Calu3 (cell line): ENCODE data around the gene DNAJC3. TPM values are rescaled to one million over a fixed set of nuclear protein-coding genes. Genes with fewer than 3 reads are reported as not detected.

Experiments
- Bru-seq: library from RNA; stranded (reverse); fragments of 400-500 nt; gene quantifications from one replicate; lab custom pipeline; 2021; lab: Mats Ljungman, UMichigan
- BruChase-seq, 2 experiments: library from RNA; stranded (reverse); fragments of 400-500 nt; gene quantifications; one replicate each; lab custom pipeline; 2021; lab: Mats Ljungman, UMichigan
- BruUV-seq: library from RNA; stranded (reverse); fragments of 400-500 nt; replicated peaks from 2 replicates; lab custom pipeline; 2021; lab: Mats Ljungman, UMichigan
- CTCF ChIA-PET: fragments of 300-600 bp; sonication (Branson Sonifier 250); formaldehyde crosslinking; loops from one replicate; lab custom pipeline; 2022; ENCODE audit warnings: antibody characterized with exemption; lab: Charles Lee
- DNase-seq: peaks from one replicate; pipeline ENCODE4 v3.0.0; 2022
- H3K27ac Mint-ChIP-seq: one replicate; pipeline ENCODE4 v1.8.0; 2022; ENCODE audit warnings: mixed read lengths; ENCODE audit not compliant: unreplicated experiment
- H3K27me3 Mint-ChIP-seq: one replicate; pipeline ENCODE4 v1.8.0; 2022; ENCODE audit warnings: mixed read lengths; ENCODE audit not compliant: unreplicated experiment
- H3K36me3 Mint-ChIP-seq: one replicate; pipeline ENCODE4 v1.8.0; 2022; ENCODE audit warnings: mild to moderate bottlenecking, moderate library complexity, mixed read lengths; ENCODE audit not compliant: insufficient read depth, unreplicated experiment
- H3K4me1 Mint-ChIP-seq: one replicate; pipeline ENCODE4 v1.8.0; 2022; ENCODE audit warnings: mild to moderate bottlenecking, low read depth, mixed read lengths; ENCODE audit not compliant: unreplicated experiment
- H3K4me3 Mint-ChIP-seq: one replicate; pipeline ENCODE4 v1.8.0; 2022; ENCODE audit warnings: mild to moderate bottlenecking, low read depth, moderate library complexity, mixed read lengths; ENCODE audit not compliant: unreplicated experiment
- H3K9me3 Mint-ChIP-seq: one replicate; pipeline ENCODE4 v1.8.0; 2022; ENCODE audit warnings: low read depth, mixed read lengths; ENCODE audit not compliant: unreplicated experiment
- intact Hi-C: fragments of 100-400 bp; cut with micrococcal nuclease; formaldehyde crosslinking; loops from one replicate; pipeline ENCODE4 v1.10.0; 2022; ENCODE audit not compliant: unreplicated experiment
- long read RNA-seq: library from polyadenylated mRNA; stranded (forward); transcript quantifications from one replicate; pipeline ENCODE4 v2.0.0, GENCODE V29; 2022
- total RNA-seq: library from RNA; stranded (reverse); gene quantifications from 2 replicates; pipeline ENCODE4 v1.2.3, GENCODE V29; 2022
- TF ChIP-seq, protein P1 (sequence below): fragments of 200-600 bp; IDR thresholded peaks from one replicate; pipeline ENCODE4 v1.8.0; 2022; ENCODE audit warnings: antibody characterized with exemption; ENCODE audit not compliant: unreplicated experiment

DNAJC3 gene
- total RNA-seq (21.2 and 22.2 TPM in 2 replicates), Bru-seq, nascent RNA (percentile 74 among the genes with signal in this experiment), BruChase-seq, experiment 1, labeled RNA remaining after a 6-hour chase (percentile 78 among the genes with signal in this experiment), BruChase-seq, experiment 2, labeled RNA remaining after a 2-hour chase (percentile 66 among the genes with signal in this experiment)
- long read RNA-seq, full-length matches to known transcripts: 7 of 23 reads
- long read RNA-seq, partial matches to known transcripts: 15 of 23 reads
- long read RNA-seq, other reads (novel, unspliced or antisense): 1 of 23 reads

- no TSS peak for BruUV-seq
- Mint-ChIP-seq H3K9me3 (no peaks in the 10 kb centered on the region), H3K27ac (peak within 1 kb of the TSS; percentile 85), H3K27me3 (no peaks in the 10 kb centered on the region), H3K4me3 (peak within 1 kb of the TSS; percentile 92), H3K36me3 (peaks cover 26% of the 10 kb centered on the region), H3K4me1 (peaks cover 6% of the 10 kb centered on the region)
- TF ChIP-seq, protein P1, sequence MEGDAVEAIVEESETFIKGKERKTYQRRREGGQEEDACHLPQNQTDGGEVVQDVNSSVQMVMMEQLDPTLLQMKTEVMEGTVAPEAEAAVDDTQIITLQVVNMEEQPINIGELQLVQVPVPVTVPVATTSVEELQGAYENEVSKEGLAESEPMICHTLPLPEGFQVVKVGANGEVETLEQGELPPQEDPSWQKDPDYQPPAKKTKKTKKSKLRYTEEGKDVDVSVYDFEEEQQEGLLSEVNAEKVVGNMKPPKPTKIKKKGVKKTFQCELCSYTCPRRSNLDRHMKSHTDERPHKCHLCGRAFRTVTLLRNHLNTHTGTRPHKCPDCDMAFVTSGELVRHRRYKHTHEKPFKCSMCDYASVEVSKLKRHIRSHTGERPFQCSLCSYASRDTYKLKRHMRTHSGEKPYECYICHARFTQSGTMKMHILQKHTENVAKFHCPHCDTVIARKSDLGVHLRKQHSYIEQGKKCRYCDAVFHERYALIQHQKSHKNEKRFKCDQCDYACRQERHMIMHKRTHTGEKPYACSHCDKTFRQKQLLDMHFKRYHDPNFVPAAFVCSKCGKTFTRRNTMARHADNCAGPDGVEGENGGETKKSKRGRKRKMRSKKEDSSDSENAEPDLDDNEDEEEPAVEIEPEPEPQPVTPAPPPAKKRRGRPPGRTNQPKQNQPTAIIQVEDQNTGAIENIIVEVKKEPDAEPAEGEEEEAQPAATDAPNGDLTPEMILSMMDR: no peak
- peak; percentile 87 for DNase-seq
- CTCF ChIA-PET: no interaction called here
- intact Hi-C loops: loop anchor here (5.0 kb wide), 1 partner anchor 155 kb away; no protein-coding TSS in a partner anchor
Measured at GRCh38 chr13:95676762-95677563, at the start of gene DNAJC3. Gene DNAJC3 (plus strand): TSS chr13:95677139. CDS start chr13:95677256, 117 bp downstream.

GRCh38 chr13:95627590-95627989, 49.3 kb upstream of the DNAJC3 start:
- CTCF ChIA-PET: no interaction called here
- Mint-ChIP-seq H3K4me3 (no peak overlapping the region), H3K9me3 (no peaks in the 10 kb centered on the region), H3K36me3 (peaks cover 5% of the 10 kb centered on the region), H3K27me3 (no peaks in the 10 kb centered on the region), H3K4me1 (no peaks in the 10 kb centered on the region), H3K27ac (no peak overlapping the region)
- no TSS peak for BruUV-seq
- TF ChIP-seq, protein P1: no peak
- intact Hi-C loops: loop anchor here (10.0 kb wide), 1 partner anchor 357 kb away; no protein-coding TSS in a partner anchor
- no peak for DNase-seq

DNA sequence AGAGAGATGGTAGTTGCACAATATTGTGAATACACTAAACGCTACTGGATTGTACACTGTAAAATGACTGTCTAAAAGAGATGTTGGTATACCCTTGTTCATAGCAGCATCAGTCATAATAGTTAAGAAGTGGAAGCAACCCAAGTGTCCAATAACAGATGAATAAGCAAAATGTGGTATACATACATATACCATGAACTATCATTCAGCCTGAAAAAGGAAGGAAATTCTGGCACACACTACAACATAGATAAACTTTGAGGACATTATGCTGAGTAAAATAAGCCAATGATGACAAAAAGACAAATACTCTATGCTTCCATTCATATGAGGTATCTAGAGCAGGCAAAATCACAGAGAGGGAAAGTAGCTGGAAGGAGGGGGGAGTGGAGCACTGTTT, 48.5 kb upstream of the DNAJC3 start:
- intact Hi-C loops: loop anchor here (10.0 kb wide), 1 partner anchor 356 kb away; no protein-coding TSS in a partner anchor
- Mint-ChIP-seq H3K36me3 (peaks cover 5% of the 10 kb centered on the region), H3K4me1 (no peaks in the 10 kb centered on the region), H3K27ac (no peak overlapping the region), H3K4me3 (no peak overlapping the region), H3K27me3 (no peaks in the 10 kb centered on the region), H3K9me3 (no peaks in the 10 kb centered on the region)
- DNase-seq: no peak
- CTCF ChIA-PET: no interaction called here
- BruUV-seq: no TSS peak
- TF ChIP-seq, protein P1: no peak

GRCh38 chr13:95629071-95629470, 47.9 kb upstream of the DNAJC3 start:
- TF ChIP-seq, protein P1: no peak
- peaks cover 5% of the 10 kb centered on the region for H3K36me3 Mint-ChIP-seq
- CTCF ChIA-PET: no interaction called here
- no peaks in the 10 kb centered on the region for H3K27me3 Mint-ChIP-seq
- intact Hi-C loops: loop anchor here (10.0 kb wide), 1 partner anchor 356 kb away; no protein-coding TSS in a partner anchor
- DNase-seq: no peak
- no peaks in the 10 kb centered on the region for H3K4me1 Mint-ChIP-seq
- BruUV-seq: no TSS peak
- no peak overlapping the region for H3K27ac Mint-ChIP-seq
- no peaks in the 10 kb centered on the region for H3K9me3 Mint-ChIP-seq
- no peak overlapping the region for H3K4me3 Mint-ChIP-seq
